HG02759 (cell line): ENCODE data around the gene LCP2.

Experiments
- ATAC-seq: cut with Tn5 transposase; IDR thresholded peaks from one replicate; pipeline ENCODE4 v1.9.1; 2021; ENCODE audit warnings: mild to moderate bottlenecking, moderate library complexity; ENCODE audit not compliant: unreplicated experiment

The LCP2 gene

GRCh38 chr5:170220191-170220590, 77.4 kb downstream of the LCP2 start:
- no peak for ATAC-seq

DNA sequence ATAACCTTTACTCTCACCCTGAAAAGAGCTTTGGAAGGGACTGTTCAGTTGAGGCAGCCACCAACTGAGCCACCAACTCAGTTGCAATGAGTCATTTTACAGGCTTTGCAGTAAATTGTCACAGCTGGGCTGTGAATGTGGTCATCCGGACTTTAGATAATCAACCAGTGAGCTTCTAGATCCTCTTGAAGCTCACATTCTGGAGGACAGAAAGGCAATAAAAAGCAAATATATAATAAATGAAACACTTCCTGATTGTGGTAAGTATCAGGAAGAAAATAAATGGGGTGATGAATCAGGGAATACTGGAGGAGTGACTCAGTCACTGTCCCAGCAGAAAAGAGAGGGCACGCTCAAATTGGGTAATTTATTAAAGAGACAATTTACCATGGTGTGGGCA, 78.0 kb downstream of the LCP2 start:
- no peak for ATAC-seq

DNA sequence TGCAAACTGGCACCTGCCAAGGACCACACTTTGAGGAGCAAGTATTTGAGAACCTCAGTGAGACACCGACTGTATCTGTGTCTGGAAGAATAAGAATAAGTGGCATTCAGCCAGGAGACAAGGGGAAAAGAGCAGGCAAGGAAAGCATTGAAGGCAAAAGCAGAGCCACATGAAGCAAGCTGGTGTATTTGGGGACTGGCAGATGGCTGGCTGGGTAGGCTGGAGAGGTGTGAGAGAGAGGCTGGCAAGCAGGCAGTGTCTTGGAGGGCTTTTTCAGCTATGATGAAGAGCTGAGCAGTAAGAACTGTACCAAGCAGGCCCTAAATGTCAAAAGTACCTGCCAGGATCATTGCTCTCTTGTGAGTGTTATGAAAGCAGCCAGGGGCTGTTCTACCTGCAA, 78.9 kb downstream of the LCP2 start:
- no peak for ATAC-seq

- no peak for ATAC-seq
Measured at GRCh38 chr5:170217831-170218230, 79.7 kb downstream of the LCP2 start.

GRCh38 chr5:170216257-170216864, 81.2 kb downstream of the LCP2 start:
- ATAC-seq = no peak

GRCh38 chr5:170211575-170212334, 85.8 kb downstream of the LCP2 start:
- ATAC-seq = no peak

DNA sequence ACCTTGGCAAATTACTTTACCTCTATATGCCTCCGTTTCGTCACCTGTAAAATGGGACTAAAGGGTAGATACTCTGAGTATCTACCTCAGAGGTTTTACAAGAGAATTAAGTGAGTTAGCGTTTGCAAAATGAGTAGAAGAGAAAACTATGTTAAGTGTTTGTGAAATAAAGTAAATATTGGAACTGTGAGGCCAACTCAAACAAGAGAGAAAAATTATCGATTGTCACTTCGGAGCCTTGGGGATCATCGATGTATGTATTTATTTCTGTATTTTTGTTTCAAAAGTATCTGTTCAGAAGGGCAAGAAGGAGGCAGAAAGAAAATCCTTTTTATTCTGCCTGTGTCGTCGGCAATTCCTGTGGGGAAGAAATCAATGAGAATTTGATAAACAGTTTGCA, 90.6 kb downstream of the LCP2 start:
- ATAC-seq = no peak

DNA sequence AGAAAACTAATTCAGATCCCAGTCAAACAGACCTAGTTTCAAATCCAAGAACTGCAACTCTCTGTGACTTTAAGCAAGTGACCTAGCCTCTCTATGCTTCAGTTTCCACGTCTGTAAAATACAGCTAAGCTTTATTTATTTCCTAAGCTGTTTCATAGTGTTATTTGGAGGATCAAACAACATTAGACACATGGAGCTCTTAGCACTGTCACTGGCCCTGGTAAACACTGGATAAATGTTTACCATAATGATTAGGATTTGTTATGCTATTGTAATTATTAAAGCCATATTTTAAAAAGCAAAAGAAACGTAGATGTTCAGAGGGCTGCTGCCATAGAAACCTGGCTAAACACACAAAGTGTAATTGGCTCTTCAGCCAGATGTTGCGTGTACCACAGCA, 91.4 kb downstream of the LCP2 start:
- ATAC-seq = no peak

DNA sequence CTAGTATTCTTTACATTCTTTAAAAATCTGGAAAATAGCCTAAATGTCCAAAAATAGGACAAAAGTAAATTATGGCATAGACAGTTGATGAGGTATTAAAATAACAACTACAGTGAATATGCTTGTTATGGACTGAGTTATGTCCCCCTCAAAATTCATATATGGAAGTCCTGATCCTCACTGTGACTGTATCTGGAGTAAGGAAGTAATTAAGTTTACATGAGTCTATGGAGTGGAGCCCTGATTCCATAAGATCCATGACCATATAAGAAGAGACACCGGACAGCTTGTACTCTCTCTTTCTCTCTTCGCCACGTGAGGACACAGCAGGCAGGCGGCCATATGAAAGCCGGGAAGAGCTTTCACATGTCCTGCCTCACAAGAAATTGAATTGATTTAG, 93.4 kb downstream of the LCP2 start:
- no peak for ATAC-seq

- no peak for ATAC-seq
Measured at GRCh38 chr5:170202117-170202516, 95.5 kb downstream of the LCP2 start.

- no peak for ATAC-seq
Measured at GRCh38 chr5:170201311-170201710, 96.3 kb downstream of the LCP2 start.

GRCh38 chr5:170200876-170201275, 96.7 kb downstream of the LCP2 start:
- no peak for ATAC-seq
